Measurements from ENCODE around the gene CD2BP2.
A peak's percentile ranks its signal among the peaks of the same experiment; 100 is the strongest.

The CD2BP2 gene

GRCh38 chr16:30368792-30369090, 13.6 kb upstream of the CD2BP2 start:
- H3K4me1 ChIP-seq (ENCODE audit: control insufficient read depth, insufficient read depth, low read length) = peaks cover 29% of the 10 kb centered on the region
- peaks cover 16% of the 10 kb centered on the region for H3K36me3 ChIP-seq (ENCODE audit: insufficient read depth, low read length)

GRCh38 chr16:30368122-30368791, 13.1 kb upstream of the CD2BP2 start:
- Histone ChIP-seq H3K4me3 (ENCODE audit: low read length) (peak overlapping the region; percentile 71), H3K4me1 (ENCODE audit: control insufficient read depth, insufficient read depth, low read length) (peaks cover 29% of the 10 kb centered on the region), H3K9ac (ENCODE audit: low read depth, low read length) (peak overlapping the region; percentile 71), H3K27me3 (ENCODE audit: control insufficient read depth, insufficient read depth, low read length) (no peaks in the 10 kb centered on the region), H3K4me2 (ENCODE audit: low read length) (peak overlapping the region; percentile 86), H3K9me3 (replicated peaks; ENCODE audit: low read length) (no peaks in the 10 kb centered on the region), H3K36me3 (ENCODE audit: insufficient read depth, low read length) (peaks cover 16% of the 10 kb centered on the region)

More at GRCh38 chr16:30368792-30369090, 13.6 kb upstream of the CD2BP2 start:
- peak overlapping the region; percentile 71 for H3K9ac ChIP-seq (ENCODE audit: low read depth, low read length)
- H3K27me3 ChIP-seq (ENCODE audit: control insufficient read depth, insufficient read depth, low read length) = no peaks in the 10 kb centered on the region
- peak overlapping the region; percentile 86 for H3K4me2 ChIP-seq (ENCODE audit: low read length)
- no peaks in the 10 kb centered on the region for H3K9me3 ChIP-seq (replicated peaks; ENCODE audit: low read length)
- H3K4me3 ChIP-seq (ENCODE audit: low read length) = peak overlapping the region; percentile 71

DNA sequence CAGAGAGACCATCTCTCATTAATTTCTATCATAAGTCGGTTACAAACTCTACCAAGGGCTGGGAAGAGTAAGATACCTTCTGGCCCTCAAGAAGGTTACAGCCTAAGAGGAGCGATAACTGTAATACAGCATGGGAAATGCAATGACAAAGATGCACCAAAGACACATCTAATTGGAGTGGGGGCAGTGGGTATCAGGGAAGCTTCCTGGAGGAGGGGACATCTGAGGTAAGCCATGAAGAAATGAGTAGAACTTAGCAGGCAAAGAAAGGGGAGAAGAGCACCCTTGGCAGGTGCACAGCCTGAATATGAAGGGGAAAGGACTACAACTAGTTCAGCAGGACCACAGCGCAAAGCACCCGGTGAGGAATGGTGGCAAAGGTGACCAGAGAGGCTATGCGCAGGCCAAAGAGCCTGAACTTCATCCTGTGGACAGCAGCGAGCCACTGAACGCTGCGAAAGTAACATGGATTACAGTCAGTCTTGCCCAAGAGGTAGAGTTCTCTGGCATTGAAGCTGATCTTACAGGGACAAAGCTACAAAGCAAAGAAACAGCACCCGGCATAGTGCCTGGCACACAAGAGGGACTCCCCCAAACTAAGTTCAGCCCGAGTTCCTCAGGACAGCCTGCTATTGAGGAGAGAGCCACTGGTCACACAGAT, 12.4 kb upstream of the CD2BP2 start:
- Histone ChIP-seq H3K36me3 (ENCODE audit: insufficient read depth, low read length) (peaks cover 18% of the 10 kb centered on the region), H3K4me1 (ENCODE audit: control insufficient read depth, insufficient read depth, low read length) (peaks cover 29% of the 10 kb centered on the region), H3K27me3 (ENCODE audit: control insufficient read depth, insufficient read depth, low read length) (no peaks in the 10 kb centered on the region), H3K9ac (ENCODE audit: low read depth, low read length) (peak overlapping the region; percentile 71), H3K4me3 (ENCODE audit: low read length) (peak overlapping the region; percentile 71), H3K9me3 (replicated peaks; ENCODE audit: low read length) (no peaks in the 10 kb centered on the region), H3K4me2 (ENCODE audit: low read length) (peak overlapping the region; percentile 86)

DNA sequence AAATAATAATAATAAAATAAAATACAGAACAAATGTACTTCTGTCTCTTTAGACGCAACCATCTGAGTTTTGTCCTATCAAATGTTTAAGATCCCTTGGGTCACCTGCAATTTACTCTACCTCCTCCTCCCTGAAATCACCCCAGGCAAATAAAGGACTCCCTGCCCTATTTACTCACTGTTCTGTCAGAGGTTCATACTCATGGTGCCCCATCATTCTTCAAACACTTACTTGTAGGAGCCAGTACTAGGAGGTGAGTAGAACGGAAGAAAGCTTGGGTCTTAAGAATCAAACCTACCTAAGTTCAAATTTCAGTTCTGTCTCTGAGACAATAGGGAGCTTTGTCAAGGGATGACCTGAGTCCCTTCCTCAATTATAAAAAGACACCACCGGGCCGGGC, 11.4 kb upstream of the CD2BP2 start:
- Histone ChIP-seq H3K4me1 (ENCODE audit: control insufficient read depth, insufficient read depth, low read length) (peaks cover 24% of the 10 kb centered on the region), H3K4me2 (ENCODE audit: low read length) (peak overlapping the region; percentile 86), H3K27me3 (ENCODE audit: control insufficient read depth, insufficient read depth, low read length) (no peaks in the 10 kb centered on the region), H3K36me3 (ENCODE audit: insufficient read depth, low read length) (peaks cover 21% of the 10 kb centered on the region), H3K9me3 (replicated peaks; ENCODE audit: low read length) (no peaks in the 10 kb centered on the region), H3K4me3 (ENCODE audit: low read length) (peak overlapping the region; percentile 13), H3K9ac (ENCODE audit: low read depth, low read length) (no peak overlapping the region)

GRCh38 chr16:30365200-30365599, 10.1 kb upstream of the CD2BP2 start:
- Histone ChIP-seq H3K9ac (ENCODE audit: low read depth, low read length) (no peak overlapping the region), H3K4me2 (ENCODE audit: low read length) (no peak overlapping the region), H3K9me3 (replicated peaks; ENCODE audit: low read length) (no peaks in the 10 kb centered on the region), H3K4me3 (ENCODE audit: low read length) (no peak overlapping the region), H3K27me3 (ENCODE audit: control insufficient read depth, insufficient read depth, low read length) (no peaks in the 10 kb centered on the region), H3K4me1 (ENCODE audit: control insufficient read depth, insufficient read depth, low read length) (peaks cover 19% of the 10 kb centered on the region), H3K36me3 (ENCODE audit: insufficient read depth, low read length) (peaks cover 30% of the 10 kb centered on the region)

DNA sequence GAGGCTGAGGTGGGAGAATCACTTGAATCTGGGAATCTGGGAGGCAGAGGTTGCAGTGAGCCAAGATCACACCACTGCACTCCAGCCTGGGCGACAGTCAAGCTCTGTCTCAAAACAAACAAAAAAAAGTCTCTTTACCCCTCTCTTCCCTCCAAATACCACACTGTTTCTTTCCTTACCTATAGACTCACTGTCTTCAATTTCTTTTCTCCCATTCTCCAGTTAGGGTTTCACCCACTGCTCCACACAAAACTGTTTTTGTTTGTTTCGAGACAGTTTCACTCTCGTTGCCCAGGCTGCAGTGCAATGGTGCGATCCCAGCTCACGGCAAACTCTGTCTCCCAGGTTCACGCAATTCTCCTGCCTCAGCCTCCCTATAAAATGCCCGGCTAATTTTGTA, 6.1 kb upstream of the CD2BP2 start:
- Histone ChIP-seq H3K9me3 (replicated peaks; ENCODE audit: low read length) (no peaks in the 10 kb centered on the region), H3K4me1 (ENCODE audit: control insufficient read depth, insufficient read depth, low read length) (peaks cover 14% of the 10 kb centered on the region), H3K27me3 (ENCODE audit: control insufficient read depth, insufficient read depth, low read length) (no peaks in the 10 kb centered on the region), H3K36me3 (ENCODE audit: insufficient read depth, low read length) (peaks cover 44% of the 10 kb centered on the region), H3K4me3 (ENCODE audit: low read length) (no peak overlapping the region), H3K9ac (ENCODE audit: low read depth, low read length) (no peak overlapping the region), H3K4me2 (ENCODE audit: low read length) (no peak overlapping the region)

DNA sequence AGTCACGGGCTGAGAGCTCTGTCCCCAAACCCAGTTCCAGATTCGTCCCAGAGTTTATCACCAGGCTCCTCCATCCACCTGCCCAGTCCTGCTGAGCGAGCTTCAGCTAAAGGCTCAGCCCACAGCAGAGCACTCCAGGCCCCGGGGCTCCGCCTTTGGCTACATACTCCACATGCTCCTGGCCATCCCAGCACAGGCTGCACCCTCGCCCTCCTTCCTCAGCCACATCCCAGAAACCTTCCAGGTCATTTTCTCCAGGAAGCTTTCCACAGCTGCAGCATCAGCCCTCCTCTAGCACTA, 4.7 kb upstream of the CD2BP2 start:
- Histone ChIP-seq H3K4me2 (ENCODE audit: low read length) (no peak overlapping the region), H3K27me3 (ENCODE audit: control insufficient read depth, insufficient read depth, low read length) (no peaks in the 10 kb centered on the region), H3K36me3 (ENCODE audit: insufficient read depth, low read length) (peaks cover 34% of the 10 kb centered on the region), H3K4me3 (ENCODE audit: low read length) (no peak overlapping the region), H3K9me3 (replicated peaks; ENCODE audit: low read length) (no peaks in the 10 kb centered on the region), H3K9ac (ENCODE audit: low read depth, low read length) (no peak overlapping the region), H3K4me1 (ENCODE audit: control insufficient read depth, insufficient read depth, low read length) (peaks cover 23% of the 10 kb centered on the region)

DNA sequence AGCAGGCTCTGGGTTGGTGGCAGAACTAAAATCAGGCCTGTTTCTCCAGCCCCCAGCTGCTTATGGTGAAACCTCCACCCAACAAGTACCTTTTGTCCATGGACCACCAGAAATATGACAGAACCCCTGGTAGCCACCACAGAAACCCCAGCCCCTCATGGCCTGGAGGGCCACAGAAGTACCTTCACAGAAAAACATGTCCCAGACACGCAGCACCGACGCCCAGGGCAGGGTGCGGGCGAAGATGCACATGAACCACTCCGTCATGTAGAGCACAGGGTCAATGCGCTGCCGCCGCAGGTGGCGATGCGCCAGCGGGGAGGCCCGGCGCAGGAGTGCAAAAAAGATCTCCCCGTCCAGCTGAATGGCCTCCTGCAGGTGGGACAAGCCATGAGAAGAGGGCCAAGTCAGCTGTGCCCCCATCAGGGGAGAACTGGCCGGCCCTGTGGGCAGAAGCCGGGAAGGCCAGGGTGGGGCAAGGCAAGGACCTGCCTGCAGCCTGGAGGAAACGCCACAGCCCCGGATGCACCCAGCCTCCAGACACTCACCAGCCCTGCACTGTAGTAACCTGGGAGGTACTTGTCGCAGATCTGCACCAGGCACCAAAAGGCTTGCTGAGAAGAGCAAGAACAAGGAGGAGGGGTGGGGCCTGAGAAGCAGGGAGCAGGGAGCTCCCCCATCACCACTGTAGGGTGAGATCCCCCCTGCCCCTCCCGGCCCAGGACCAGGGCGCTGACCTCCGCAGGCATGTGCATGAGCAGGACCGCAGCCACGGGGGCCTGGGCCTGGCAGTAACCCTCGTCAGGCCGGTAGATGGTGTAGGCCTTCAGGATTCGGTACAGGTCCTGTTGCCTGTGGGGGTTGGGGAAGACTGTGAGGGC, 4.1 kb upstream of the CD2BP2 start:
- H3K4me1 ChIP-seq (ENCODE audit: control insufficient read depth, insufficient read depth, low read length) = peaks cover 23% of the 10 kb centered on the region
- no peaks in the 10 kb centered on the region for H3K27me3 ChIP-seq (ENCODE audit: control insufficient read depth, insufficient read depth, low read length)
- no peaks in the 10 kb centered on the region for H3K9me3 ChIP-seq (replicated peaks; ENCODE audit: low read length)
- H3K9ac ChIP-seq (ENCODE audit: low read depth, low read length) = no peak overlapping the region
- H3K4me2 ChIP-seq (ENCODE audit: low read length) = no peak overlapping the region
- H3K4me3 ChIP-seq (ENCODE audit: low read length) = no peak overlapping the region
- peaks cover 33% of the 10 kb centered on the region for H3K36me3 ChIP-seq (ENCODE audit: insufficient read depth, low read length)

GRCh38 chr16:30358577-30358936, 3.4 kb upstream of the CD2BP2 start:
- Histone ChIP-seq H3K4me3 (ENCODE audit: low read length) (no peak overlapping the region), H3K27me3 (ENCODE audit: control insufficient read depth, insufficient read depth, low read length) (no peaks in the 10 kb centered on the region), H3K4me2 (ENCODE audit: low read length) (no peak overlapping the region), H3K36me3 (ENCODE audit: insufficient read depth, low read length) (peaks cover 38% of the 10 kb centered on the region), H3K4me1 (ENCODE audit: control insufficient read depth, insufficient read depth, low read length) (peaks cover 30% of the 10 kb centered on the region), H3K9ac (ENCODE audit: low read depth, low read length) (no peak overlapping the region), H3K9me3 (replicated peaks; ENCODE audit: low read length) (no peaks in the 10 kb centered on the region)

GRCh38 chr16:30357715-30358576, 2.8 kb upstream of the CD2BP2 start:
- Histone ChIP-seq H3K27me3 (ENCODE audit: control insufficient read depth, insufficient read depth, low read length) (no peaks in the 10 kb centered on the region), H3K4me3 (ENCODE audit: low read length) (no peak overlapping the region), H3K9me3 (replicated peaks; ENCODE audit: low read length) (no peaks in the 10 kb centered on the region), H3K4me2 (ENCODE audit: low read length) (no peak overlapping the region), H3K4me1 (ENCODE audit: control insufficient read depth, insufficient read depth, low read length) (peaks cover 33% of the 10 kb centered on the region), H3K9ac (ENCODE audit: low read depth, low read length) (no peak overlapping the region), H3K36me3 (ENCODE audit: insufficient read depth, low read length) (peaks cover 44% of the 10 kb centered on the region)

- peaks cover 40% of the 10 kb centered on the region for H3K4me1 ChIP-seq (ENCODE audit: control insufficient read depth, insufficient read depth, low read length)
- H3K4me2 ChIP-seq (ENCODE audit: low read length) = no peak overlapping the region
- no peaks in the 10 kb centered on the region for H3K9me3 ChIP-seq (replicated peaks; ENCODE audit: low read length)
- peaks cover 47% of the 10 kb centered on the region for H3K36me3 ChIP-seq (ENCODE audit: insufficient read depth, low read length)
- no peaks in the 10 kb centered on the region for H3K27me3 ChIP-seq (ENCODE audit: control insufficient read depth, insufficient read depth, low read length)
- H3K9ac ChIP-seq (ENCODE audit: low read depth, low read length) = no peak overlapping the region
- no peak overlapping the region for H3K4me3 ChIP-seq (ENCODE audit: low read length)
Measured at GRCh38 chr16:30357085-30357714, 2.1 kb upstream of the CD2BP2 start.
